Loucy (cell line): Measurements from ENCODE around the gene FLT3LG.

Source experiments
- CTCF ChIP-seq: fragments of 200-600 bp; sonication (generic); conservative IDR thresholded peaks from 2 replicates; pipeline ENCODE4 v1.5.1; 2014; ENCODE audit warnings: mild to moderate bottlenecking, antibody characterized with exemption, low read length
- EZH2phosphoT487 ChIP-seq: fragments of 200-600 bp; IDR thresholded peaks from 2 replicates; pipeline ENCODE4 v1.6.1; 2018; ENCODE audit warnings: antibody characterized with exemption, mild to moderate bottlenecking, moderate library complexity, borderline replicate concordance

- TF ChIP-seq CTCF (no peak), EZH2phosphoT487 (no peak)
Measured at GRCh38 chr19:49425922-49426592, 48.0 kb upstream of the FLT3LG start.
